ENCODE results near the gene CTIF. TPM values are rescaled to one million over a fixed set of nuclear protein-coding genes. Genes with fewer than 3 reads are reported as not detected.

CTIF gene
- total RNA-seq, 3 donors from 2014 or later: 13.2 to 50.3 (median 19.6) TPM

DNA sequence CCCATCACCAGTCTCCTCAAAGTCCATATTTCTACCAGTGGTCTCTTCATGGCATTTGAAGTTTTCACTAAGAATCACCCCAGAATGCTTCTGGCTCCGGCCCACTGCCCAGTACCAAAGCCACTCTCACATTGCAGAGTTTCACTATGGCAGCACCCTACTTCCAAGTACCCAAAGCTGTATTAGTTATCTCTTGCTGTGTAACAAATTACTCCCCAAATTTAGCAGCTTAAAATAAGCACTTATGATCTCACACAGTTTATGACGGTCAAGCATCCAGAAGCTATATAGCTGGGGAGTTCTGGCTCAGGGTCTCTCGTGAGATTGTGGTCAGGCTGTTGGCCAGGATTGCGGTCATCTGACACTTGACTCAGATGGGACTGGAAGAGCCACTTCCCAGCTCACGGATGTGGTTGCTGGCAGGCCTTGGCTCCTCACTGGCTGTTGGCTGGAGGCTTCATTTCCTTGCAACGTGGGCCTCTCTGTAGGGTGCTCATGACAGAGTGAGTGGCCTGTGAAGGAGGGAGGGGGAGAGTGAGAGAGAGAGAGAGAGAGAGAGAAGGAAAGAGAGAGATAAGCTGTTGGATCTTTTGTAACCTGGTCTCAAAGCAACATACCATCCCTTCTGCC is 189.5 kb downstream of the CTIF start:
- H3K36me3 ChIP-seq (ENCODE audit: low read depth): no peaks in the 10 kb centered on the region
- H3K9me3 ChIP-seq: no peaks in the 10 kb centered on the region
- no peak overlapping the region for H3K4me3 ChIP-seq
- H3K4me1 ChIP-seq (ENCODE audit: low read depth): no peaks in the 10 kb centered on the region
- intact Hi-C loops (cut with DNase I, micrococcal nuclease): no loop called here
- ATAC-seq (no peak), DNase-seq (no peak)
- TF ChIP-seq, protein P1, sequence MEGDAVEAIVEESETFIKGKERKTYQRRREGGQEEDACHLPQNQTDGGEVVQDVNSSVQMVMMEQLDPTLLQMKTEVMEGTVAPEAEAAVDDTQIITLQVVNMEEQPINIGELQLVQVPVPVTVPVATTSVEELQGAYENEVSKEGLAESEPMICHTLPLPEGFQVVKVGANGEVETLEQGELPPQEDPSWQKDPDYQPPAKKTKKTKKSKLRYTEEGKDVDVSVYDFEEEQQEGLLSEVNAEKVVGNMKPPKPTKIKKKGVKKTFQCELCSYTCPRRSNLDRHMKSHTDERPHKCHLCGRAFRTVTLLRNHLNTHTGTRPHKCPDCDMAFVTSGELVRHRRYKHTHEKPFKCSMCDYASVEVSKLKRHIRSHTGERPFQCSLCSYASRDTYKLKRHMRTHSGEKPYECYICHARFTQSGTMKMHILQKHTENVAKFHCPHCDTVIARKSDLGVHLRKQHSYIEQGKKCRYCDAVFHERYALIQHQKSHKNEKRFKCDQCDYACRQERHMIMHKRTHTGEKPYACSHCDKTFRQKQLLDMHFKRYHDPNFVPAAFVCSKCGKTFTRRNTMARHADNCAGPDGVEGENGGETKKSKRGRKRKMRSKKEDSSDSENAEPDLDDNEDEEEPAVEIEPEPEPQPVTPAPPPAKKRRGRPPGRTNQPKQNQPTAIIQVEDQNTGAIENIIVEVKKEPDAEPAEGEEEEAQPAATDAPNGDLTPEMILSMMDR (IDR thresholded peaks at IDR 0.05): no peak

DNA sequence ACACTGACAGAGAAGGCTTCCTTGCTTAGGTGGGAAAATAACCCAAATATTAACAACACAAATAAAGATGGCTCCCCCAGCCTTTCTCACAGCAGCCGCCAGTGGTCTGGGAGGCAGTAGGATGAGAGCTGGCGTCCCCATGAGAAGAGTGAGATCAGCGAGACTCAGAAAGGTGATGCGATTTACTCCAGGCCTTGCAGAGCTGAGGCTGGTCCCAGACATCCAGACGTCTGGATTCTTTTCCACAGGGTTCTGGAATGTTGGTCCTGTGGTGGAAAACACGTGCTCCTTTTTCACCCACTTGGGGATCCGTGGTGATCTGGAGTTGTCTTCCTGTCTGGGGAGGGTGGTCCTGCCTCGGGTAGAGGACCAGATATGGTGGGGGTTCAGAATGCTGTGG is 190.6 kb downstream of the CTIF start:
- H3K4me1 ChIP-seq (ENCODE audit: low read depth): no peaks in the 10 kb centered on the region
- intact Hi-C loops (cut with DNase I, micrococcal nuclease): no loop called here
- TF ChIP-seq, protein P1 (IDR thresholded peaks at IDR 0.05): no peak
- H3K36me3 ChIP-seq (ENCODE audit: low read depth): no peaks in the 10 kb centered on the region
- no peaks in the 10 kb centered on the region for H3K9me3 ChIP-seq
- DNase-seq: no peak
- no peak for ATAC-seq
- no peak overlapping the region for H3K4me3 ChIP-seq

DNA sequence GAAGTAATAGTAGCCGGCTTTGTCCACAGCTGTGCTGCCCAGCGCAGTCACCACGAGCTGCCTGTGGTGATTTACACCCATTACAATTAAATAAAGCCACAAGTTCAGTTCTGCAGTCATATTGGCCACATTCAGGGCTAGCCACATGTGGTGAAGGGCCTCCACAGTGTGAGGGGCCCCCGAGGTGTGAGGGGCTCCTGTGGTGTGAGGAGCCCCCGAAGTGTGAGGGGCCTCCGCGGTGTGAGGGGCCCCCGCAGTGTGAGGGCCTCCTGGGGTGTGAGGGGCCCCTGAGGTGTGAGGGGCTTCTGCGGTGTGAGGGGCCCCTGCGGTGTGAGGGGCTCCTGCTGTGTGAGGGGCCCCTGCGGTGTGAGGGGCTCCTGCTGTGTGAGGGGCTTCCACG is 191.2 kb downstream of the CTIF start:
- ATAC-seq (no peak), DNase-seq (no peak)
- Histone ChIP-seq H3K4me1 (ENCODE audit: low read depth) (no peaks in the 10 kb centered on the region), H3K4me3 (no peak overlapping the region), H3K9me3 (no peaks in the 10 kb centered on the region), H3K36me3 (ENCODE audit: low read depth) (no peaks in the 10 kb centered on the region)
- intact Hi-C loops (cut with DNase I, micrococcal nuclease): no loop called here
- TF ChIP-seq, protein P1 (IDR thresholded peaks at IDR 0.05): no peak

DNA sequence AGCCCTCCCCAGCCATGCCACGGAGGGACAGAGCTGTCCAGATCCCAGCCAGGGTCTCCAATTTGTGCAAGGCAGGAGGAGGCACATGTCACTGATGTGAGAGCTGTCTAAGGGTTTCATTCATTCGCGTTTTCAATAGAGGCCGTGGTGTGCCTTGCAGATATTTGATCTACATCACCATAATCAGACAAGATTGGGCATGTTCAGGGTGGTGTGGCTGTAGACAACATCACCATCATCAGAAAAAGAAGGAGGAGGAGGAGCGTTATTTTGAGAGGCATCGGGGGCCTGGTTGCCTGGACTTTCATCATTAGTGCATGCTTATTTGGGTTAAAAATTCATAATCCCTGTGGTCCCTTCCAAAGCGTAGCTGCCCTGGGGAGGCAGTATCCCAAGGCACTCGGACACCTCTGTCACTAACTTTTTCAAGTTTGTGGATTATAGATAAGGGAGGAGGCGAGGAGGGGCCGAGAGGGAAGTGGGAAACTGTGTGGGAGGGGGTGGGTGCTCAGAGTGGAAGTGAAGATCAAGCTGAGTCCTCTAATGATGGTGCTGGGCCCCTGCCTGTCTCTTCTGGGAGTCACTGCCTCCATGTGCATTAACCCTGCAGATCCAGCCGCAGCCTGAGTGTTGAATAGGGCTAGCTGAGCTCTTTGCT is 194.1 kb downstream of the CTIF start:
- no peak for ATAC-seq
- TF ChIP-seq, protein P1 (IDR thresholded peaks at IDR 0.05): no peak
- Histone ChIP-seq H3K9me3 (no peaks in the 10 kb centered on the region), H3K4me3 (no peak overlapping the region), H3K4me1 (ENCODE audit: low read depth) (no peaks in the 10 kb centered on the region), H3K36me3 (ENCODE audit: low read depth) (no peaks in the 10 kb centered on the region)
- intact Hi-C loops (cut with DNase I, micrococcal nuclease): no loop called here
- no peak for DNase-seq

DNA sequence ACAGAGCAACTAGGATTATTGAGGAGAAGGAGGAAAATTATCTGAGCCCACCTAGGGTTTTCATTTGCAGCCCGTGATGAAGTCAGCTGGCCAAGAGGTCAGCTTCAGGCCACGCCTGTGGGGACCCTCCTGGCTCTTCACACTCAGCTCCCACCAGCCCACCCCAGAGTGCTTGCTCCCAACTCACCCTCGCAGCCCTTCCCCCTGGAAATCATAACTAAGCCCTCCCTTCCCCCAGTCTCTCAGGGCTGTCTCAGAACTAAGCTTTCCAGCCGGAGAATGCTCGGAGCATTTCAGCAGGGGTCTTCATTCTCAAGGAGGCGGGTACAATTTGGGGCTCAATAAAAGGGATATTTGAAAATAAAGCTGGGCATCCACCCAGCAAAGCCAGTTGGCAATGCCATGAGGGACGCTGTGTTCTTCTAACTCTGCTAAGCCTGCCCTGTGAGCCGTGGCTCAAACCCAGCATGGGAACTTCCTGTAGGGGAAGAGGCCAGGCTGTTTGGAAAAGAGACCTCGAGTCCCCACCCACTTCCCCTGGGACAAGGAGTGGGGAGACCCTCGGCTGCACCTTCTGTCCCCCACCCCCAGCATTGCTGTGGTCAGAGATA is 194.9 kb downstream of the CTIF start:
- Histone ChIP-seq H3K9me3 (no peaks in the 10 kb centered on the region), H3K4me3 (no peak overlapping the region), H3K36me3 (ENCODE audit: low read depth) (no peaks in the 10 kb centered on the region), H3K4me1 (ENCODE audit: low read depth) (no peaks in the 10 kb centered on the region)
- TF ChIP-seq, protein P1 (IDR thresholded peaks at IDR 0.05): no peak
- no peak for ATAC-seq
- no peak for DNase-seq
- intact Hi-C loops (cut with DNase I, micrococcal nuclease): no loop called here

All from mucosa of descending colon (tissue), 3 donors.